HG03159 (cell line): Measurements from ENCODE around the gene RPL3.
"Not testable (repeated sequence)": the region's sequence is repeated elsewhere in the genome, so short reads cannot be mapped to it uniquely, and the experiment has no call there.

Experiments used
- ATAC-seq: cut with Tn5 transposase; IDR thresholded peaks from one replicate; pipeline ENCODE4 v1.9.1; 2021; ENCODE audit warnings: mild to moderate bottlenecking, moderate library complexity; ENCODE audit not compliant: unreplicated experiment

Gene RPL3

GRCh38 chr22:39352306-39352891, 33.0 kb upstream of the RPL3 start:
- ATAC-seq: no peak

GRCh38 chr22:39351689-39352214, 32.3 kb upstream of the RPL3 start:
- ATAC-seq: no peak

- no peak for ATAC-seq
These were observed 31.6 kb upstream of the RPL3 start for GRCh38 chr22:39350757-39351688.

GRCh38 chr22:39349967-39350726, 30.7 kb upstream of the RPL3 start, which contains the start of gene SYNGR1:
Gene SYNGR1 (plus strand): TSS chr22:39349991. CDS start chr22:39350011, 20 bp downstream.
- ATAC-seq: no peak

GRCh38 chr22:39349506-39349966, 30.1 kb upstream of the RPL3 start:
- no peak for ATAC-seq

GRCh38 chr22:39348909-39349505, 29.6 kb upstream of the RPL3 start:
- ATAC-seq: no peak

GRCh38 chr22:39345231-39345630, 25.8 kb upstream of the RPL3 start:
- ATAC-seq: no peak

GRCh38 chr22:39344046-39344390, 24.6 kb upstream of the RPL3 start:
- no peak for ATAC-seq

- ATAC-seq: no peak
These were observed 24.0 kb upstream of the RPL3 start for GRCh38 chr22:39343259-39344045.

GRCh38 chr22:39341179-39341578, 21.8 kb upstream of the RPL3 start:
- ATAC-seq: no peak

GRCh38 chr22:39339775-39340174, 20.4 kb upstream of the RPL3 start:
- not testable (repeated sequence) for ATAC-seq

- no peak for ATAC-seq
These were observed 17.0 kb upstream of the RPL3 start for GRCh38 chr22:39336411-39336810.

GRCh38 chr22:39332441-39333064, 13.1 kb upstream of the RPL3 start:
- no peak for ATAC-seq

GRCh38 chr22:39330553-39330952, 11.1 kb upstream of the RPL3 start:
- not testable (repeated sequence) for ATAC-seq

- ATAC-seq: no peak
These were observed 8.8 kb upstream of the RPL3 start for GRCh38 chr22:39327995-39328754.

GRCh38 chr22:39325392-39325932, 6.0 kb upstream of the RPL3 start:
- no peak for ATAC-seq

GRCh38 chr22:39320616-39321029, 1.2 kb upstream of the RPL3 start:
- not testable (repeated sequence) for ATAC-seq

GRCh38 chr22:39318507-39319283, 728 bp downstream of the RPL3 start:
- no peak for ATAC-seq
